Measurements from ENCODE around the gene ABCD1. TPM values are rescaled to one million over a fixed set of nuclear protein-coding genes. Genes with fewer than 3 reads are reported as not detected.

Gene ABCD1
- total RNA-seq, 1 experiment from 2014 or later, result 86.6 TPM

- peak; percentile 79 for ATAC-seq
- POLR2A ChIA-PET, result no interaction called here
- no peak for DNase-seq (ENCODE audit: low read depth, low spot score)
- Histone ChIP-seq H3K9me3 (ENCODE audit: control insufficient read depth, insufficient read depth, low read depth, low read length) (no peaks in the 10 kb centered on the region), H3K4me1 (ENCODE audit: control insufficient read depth, insufficient read depth, low read length) (no peaks in the 10 kb centered on the region), H3K27me3 (ENCODE audit: control insufficient read depth, insufficient read depth, low read length) (no peaks in the 10 kb centered on the region), H3K27ac (ENCODE audit: low read length) (no peak overlapping the region), H3K4me3 (ENCODE audit: low read depth in 2 of 2, low read length in 2 of 2) (no peak overlapping the region), H3K36me3 (ENCODE audit: control insufficient read depth, insufficient read depth, low read length) (no peaks in the 10 kb centered on the region)
- TF ChIP-seq CTCF (IDR thresholded peaks at IDR 0.05) (peak; percentile 79), SIN3A (IDR thresholded peaks at IDR 0.05; ENCODE audit: borderline replicate concordance, insufficient read depth, low read depth, low read length) (no peak), TCF7L2 (IDR thresholded peaks at IDR 0.05; ENCODE audit: low read depth, low read length) (no peak)
- BruUV-seq (replicated peaks), result no TSS peak
- intact Hi-C loops (cut with micrococcal nuclease; ENCODE audit: unreplicated experiment) (no loop called here), in situ Hi-C loops (cut with HindIII; ENCODE audit: low pct_unique_long_range_greater_than_20kb, low sequenced_read_pairs) (no loop called here)
- CTCF ChIA-PET, result interaction anchor here (0.6 to 1.4 kb wide), 5 partner anchors 8 to 77 kb away, joined by 3 to 7 read pairs (median 3); no protein-coding TSS in a partner anchor
Measured at GRCh38 chrX:153708415-153708814, 16.2 kb upstream of the ABCD1 start.

- intact Hi-C loops (cut with micrococcal nuclease; ENCODE audit: unreplicated experiment), result no loop called here
Measured at GRCh38 chrX:153709726-153710674, 14.7 kb upstream of the ABCD1 start.

More at GRCh38 chrX:153709726-153710674, 14.7 kb upstream of the ABCD1 start:
- no TSS peak for BruUV-seq (replicated peaks)
- Histone ChIP-seq H3K27me3 (ENCODE audit: control insufficient read depth, insufficient read depth, low read length) (no peaks in the 10 kb centered on the region), H3K4me3 (ENCODE audit: low read depth in 2 of 2, low read length in 2 of 2) (no peak overlapping the region), H3K9me3 (ENCODE audit: control insufficient read depth, insufficient read depth, low read depth, low read length) (no peaks in the 10 kb centered on the region), H3K36me3 (ENCODE audit: control insufficient read depth, insufficient read depth, low read length) (peaks cover 9% of the 10 kb centered on the region; the same call in 1 of the 2 replicates), H3K4me1 (ENCODE audit: control insufficient read depth, insufficient read depth, low read length) (no peaks in the 10 kb centered on the region), H3K27ac (ENCODE audit: low read length) (no peak overlapping the region)
- ChIA-PET POLR2A (no interaction called here), CTCF (no interaction called here)
- ATAC-seq, result no peak
- DNase-seq (ENCODE audit: low read depth, low spot score), result no peak
- in situ Hi-C loops (cut with HindIII; ENCODE audit: low pct_unique_long_range_greater_than_20kb, low sequenced_read_pairs), result no loop called here
- TF ChIP-seq CTCF (IDR thresholded peaks at IDR 0.05) (no peak), SIN3A (IDR thresholded peaks at IDR 0.05; ENCODE audit: borderline replicate concordance, insufficient read depth, low read depth, low read length) (no peak), TCF7L2 (IDR thresholded peaks at IDR 0.05; ENCODE audit: low read depth, low read length) (no peak), REST (IDR thresholded peaks at IDR 0.05; ENCODE audit: insufficient read depth in 1 of 2, low read depth in 2 of 2, low read length in 1 of 2) (no peak), POLR2AphosphoS5 (IDR thresholded peaks at IDR 0.05; ENCODE audit: low read depth, low read length) (no peak)

All from Panc1 (cell line).